NCI-H82 treated with DMSO at 0.1 percent for 48 hours (cell line): ENCODE data around the gene LMOD3.

Experiments
- DNase-seq: peaks from one replicate; lab custom pipeline; 2025; ENCODE audit not compliant: unreplicated experiment; lab: John Stamatoyannopoulos, UW

Gene LMOD3

DNA sequence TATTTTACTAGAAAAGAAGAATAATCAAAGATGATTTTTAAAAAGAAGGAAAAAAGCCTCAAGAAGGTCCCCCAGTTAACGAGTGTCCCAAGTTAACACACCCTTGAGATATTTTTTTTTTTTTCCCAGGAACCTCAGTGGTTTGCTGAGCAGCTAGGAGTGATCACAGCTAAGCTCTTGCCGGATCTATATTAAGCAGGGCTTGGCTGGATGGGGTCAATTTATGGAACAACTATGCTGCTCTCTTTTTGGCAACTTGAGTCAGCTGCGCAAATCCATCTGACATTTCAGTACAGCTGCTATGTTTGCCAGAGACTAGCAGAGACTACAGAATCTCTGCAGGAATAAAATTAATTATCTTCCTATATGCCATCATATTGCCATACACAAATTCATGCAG is at the start of gene LMOD3:
Gene LMOD3, minus strand, starts transcription at position 193 of the 400 bp plus-strand sequence. CDS start 209 bp downstream, outside the sequence.
- no peak for DNase-seq

DNA sequence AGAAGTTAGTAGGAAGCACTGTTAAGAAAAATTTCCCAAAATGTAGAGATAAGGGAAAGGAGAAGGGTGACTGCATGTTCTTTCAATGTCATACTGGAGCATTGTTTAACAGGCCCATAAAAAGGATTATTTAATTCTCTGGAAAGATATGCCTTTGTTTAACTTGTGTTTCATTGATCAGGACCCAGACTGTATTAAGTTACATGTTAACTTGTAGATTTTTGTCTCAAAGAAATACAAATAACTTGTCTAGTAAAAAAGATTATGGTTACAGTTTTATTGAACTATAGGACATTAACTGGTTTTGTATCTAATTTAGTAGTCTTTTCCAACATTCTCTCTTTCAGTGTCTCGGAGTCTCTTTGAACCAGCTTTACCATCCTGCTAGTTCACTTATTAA is 49.7 kb upstream of the LMOD3 start:
- no peak for DNase-seq

DNA sequence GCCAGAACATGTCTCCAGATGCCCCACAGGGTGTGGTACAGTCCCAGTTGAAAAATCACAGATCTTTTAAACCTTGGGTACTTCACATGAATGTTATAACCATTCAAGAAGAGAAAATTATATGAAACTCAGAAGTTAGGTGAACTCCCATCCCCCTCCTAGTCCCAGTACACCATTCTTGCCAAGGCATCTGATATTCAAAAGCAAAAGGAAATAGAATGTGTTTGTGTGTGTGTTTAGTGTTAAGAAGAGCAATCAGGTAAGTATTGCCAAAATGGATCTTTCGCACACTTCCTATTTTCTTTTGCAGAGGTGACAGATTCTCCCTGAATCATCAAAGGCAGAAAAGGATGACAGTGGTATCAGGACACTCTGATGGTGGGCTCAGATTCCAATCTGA is 44.1 kb upstream of the LMOD3 start:
- DNase-seq = no peak

DNA sequence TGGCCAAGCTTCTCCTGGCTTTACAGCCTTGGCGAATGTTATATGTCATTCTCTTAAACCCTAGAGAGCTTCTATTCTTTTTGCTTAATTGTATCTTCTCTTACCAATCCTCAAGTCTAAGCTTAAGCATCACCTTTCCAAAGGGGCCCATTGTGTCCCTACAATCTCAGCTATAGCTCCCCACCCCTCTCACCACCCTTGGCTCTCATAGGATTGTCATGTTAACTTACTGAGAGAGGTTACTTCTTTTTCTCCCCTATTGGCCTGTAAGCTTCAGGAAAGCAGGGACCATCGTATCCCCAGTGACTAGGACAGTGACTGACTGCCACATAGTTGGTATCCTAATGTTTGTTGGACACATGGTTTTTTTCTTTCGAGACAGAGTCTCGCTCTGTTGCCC is 43.3 kb upstream of the LMOD3 start:
- DNase-seq = no peak

DNA sequence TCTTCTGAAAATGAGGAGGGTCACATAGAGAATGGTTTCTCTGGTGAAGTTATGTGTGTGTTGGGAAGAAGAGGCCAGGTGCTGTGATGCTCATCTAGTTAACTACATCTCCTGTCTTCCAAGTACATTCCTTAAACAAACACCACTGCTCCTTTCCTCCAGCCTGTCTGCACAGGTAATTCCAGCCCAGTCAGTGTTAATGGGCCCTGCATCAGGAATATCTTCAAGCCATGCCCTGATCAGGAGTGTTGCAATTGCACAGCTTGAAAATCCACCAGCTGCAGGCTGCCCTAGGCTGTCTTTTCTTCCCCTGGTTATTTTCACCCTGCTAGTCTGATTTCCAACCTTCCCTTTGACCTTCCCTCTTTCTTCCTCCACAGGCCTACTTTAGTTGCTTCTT is 41.9 kb upstream of the LMOD3 start:
- DNase-seq = no peak

DNA sequence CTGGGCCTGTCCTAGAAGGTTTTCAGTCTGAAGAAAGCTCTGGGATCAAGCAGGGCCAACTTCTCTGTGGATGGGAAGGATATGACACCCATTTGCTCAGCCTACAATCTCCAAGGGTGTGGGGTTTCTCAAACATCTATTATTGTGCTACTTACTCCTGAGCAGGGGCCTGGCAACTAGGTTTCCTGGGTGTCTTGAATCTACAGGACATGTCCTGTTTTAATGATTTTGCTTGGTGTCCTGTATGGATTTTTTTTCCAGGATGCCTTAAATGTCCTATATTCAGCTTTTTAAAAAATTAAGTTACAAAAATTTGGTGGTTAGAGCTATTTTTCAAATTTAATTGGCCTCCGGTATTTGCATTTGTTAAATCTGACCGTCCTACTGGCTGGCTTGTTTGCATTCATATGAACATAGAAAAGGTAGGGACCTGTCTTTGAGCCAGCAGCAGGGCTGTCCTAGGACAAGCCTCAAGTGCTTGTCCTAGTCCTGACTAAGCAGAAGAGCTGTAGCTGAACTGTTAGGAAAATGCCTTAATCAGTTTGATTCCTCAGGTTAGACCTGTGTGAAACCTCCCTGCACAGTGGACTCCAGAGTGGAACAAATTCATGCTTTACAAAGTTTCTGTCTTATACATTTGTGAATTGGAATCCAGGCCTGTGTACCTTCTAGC is 40.0 kb upstream of the LMOD3 start:
- DNase-seq = no peak

DNA sequence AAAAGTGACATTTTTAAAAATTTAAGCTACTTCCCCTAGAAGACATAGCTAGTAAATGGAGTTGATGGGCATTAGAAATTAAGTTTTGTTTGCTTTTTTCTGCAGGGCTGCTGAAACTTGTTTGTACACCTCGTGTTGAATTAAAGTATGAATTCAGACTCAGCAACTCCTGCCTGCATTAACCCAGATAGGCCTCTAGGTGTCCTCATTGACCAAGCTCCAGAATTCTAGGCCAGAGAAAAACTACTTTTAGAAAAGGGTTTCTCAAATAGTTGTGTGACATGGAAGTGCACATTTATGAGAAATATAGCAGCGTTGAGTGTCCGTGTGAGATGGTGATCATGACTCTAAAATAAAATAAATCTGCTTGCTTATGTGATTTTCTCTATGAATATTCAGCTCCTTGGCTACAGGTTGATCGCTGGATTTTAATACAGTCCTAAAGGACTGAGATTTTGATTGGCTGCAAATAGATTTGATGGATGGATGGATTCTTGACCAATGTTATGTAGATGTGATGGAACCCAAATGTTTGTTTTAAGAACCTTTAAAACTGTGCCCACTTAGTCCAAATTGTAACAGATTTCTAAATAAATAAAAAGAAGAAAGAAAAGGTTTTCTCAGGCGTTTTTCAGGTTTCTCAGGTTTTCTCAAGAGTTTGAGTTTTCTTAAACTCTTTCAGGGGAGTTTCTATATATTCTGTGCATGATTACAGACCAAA is 39.4 kb upstream of the LMOD3 start:
- no peak for DNase-seq

DNA sequence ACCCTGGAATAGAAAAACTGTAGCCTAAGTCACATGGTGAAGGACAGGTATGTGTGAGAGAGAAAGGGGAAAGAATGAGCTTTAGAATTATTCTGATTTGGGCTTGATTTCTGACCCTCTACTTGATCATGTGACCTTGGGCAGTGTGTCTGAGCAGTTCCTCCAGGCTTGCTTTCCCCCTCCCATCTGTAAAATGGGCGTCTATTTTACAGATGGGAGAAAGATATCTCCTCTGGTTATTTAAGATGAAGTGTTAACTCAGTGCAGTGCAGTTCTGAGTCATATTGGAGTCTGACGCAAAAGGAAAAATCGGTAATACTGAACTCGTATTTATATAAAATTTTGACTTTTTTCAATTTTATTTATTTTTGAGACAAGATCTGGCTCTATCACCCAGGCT is 38.1 kb upstream of the LMOD3 start:
- DNase-seq = no peak

DNA sequence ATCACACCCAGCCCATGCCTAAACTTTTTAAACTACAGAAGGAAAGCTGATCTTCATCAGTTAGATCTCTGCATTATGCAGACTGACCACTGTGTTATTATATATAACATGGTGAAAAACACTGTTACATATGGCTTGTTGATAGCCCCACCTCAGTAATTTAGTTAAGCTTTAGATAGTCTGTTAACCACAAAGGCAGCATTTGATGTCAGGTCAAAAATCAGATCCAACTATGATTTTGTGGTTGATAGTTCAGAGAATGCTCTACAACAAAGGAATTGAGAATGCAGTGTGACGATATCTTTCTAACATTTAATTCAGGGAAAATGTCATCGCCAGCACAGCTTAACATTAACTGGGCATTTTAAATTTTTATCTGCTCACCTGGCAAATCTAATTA is 37.7 kb upstream of the LMOD3 start:
- no peak for DNase-seq

DNA sequence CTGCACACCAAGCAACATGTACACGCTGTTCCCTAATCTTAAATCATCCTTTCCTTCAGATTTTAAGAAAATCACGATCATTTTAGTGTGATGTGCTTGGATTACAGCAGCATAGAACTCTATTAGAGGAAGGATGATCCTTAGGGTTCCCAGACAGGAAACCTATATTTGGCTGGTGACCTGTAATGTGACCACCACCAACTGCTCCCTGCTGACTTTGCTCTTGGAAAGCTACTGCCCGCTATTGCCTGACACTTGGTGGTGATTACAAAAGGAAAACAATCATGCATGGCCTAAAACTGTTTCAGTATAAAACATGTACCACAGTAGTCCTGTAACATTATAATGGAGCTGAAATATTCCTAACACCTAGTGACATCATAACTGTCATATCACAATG is 27.2 kb upstream of the LMOD3 start:
- no peak for DNase-seq

DNA sequence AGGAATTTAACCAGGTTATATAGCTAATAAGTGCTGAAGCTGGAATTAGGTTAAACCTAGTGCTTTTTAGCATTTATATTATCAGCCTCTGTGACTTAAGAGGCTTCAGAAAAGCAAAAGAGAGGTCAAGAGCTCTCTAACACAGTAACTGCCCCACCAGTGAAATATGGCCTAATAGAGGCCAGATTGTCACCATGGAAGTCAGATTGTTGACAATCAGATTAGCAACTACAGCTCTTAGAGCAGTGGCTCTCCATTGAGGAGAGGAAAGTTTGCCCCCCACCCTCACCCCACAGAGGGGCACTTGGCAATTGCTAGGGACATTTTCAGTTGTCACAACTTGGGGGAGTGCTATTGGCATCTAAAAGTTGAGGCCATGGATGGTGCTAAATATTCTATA is 23.3 kb upstream of the LMOD3 start:
- DNase-seq = peak; percentile 3

DNA sequence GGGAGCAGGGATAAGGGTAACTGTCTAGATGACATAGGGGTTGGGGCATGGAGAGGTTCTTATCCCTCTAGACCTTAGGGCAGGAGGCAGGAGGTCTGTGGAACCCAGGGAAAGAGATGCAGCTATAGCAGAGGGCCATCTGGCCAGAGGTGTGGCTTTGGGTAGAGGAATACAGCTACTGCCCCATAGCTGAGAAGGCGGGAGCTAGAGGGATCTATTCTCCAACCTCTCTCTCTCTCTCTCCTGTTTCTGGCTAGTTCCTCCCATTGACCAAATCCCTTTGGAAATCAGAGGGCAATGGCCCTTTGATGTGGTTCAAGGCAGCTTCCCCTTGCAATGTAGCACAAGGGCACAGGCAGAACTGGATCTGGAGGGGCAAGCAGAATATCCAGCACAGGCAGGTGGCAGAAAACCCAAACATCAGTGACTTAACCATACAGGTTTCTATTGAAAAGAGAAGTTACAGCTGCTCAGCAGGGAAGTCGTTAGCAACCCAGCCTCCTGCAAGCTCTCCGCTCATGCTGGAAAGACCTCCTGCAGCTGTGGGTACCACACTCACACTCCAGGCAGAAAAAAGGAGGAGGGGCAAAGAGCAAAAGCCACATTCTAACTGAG is 22.3 kb upstream of the LMOD3 start:
- no peak for DNase-seq

DNA sequence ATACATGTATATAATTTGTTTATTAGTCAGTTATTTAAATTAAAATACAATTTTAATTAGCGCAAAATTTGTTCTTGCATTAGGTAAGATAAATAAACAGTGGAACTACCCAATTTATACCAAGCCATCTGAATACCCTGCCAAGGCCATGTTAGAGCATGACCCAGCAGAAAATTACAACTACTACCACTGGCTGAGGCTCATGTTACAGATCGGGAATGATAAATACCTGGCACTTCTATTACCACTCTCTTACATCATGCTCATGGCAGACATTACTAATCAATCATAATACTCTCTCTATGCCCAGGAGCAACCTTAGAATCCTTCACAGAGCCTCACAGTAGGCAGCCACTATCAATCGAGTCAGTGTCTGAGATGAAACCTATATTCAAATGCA is 21.2 kb upstream of the LMOD3 start:
- DNase-seq = peak; percentile 32

DNA sequence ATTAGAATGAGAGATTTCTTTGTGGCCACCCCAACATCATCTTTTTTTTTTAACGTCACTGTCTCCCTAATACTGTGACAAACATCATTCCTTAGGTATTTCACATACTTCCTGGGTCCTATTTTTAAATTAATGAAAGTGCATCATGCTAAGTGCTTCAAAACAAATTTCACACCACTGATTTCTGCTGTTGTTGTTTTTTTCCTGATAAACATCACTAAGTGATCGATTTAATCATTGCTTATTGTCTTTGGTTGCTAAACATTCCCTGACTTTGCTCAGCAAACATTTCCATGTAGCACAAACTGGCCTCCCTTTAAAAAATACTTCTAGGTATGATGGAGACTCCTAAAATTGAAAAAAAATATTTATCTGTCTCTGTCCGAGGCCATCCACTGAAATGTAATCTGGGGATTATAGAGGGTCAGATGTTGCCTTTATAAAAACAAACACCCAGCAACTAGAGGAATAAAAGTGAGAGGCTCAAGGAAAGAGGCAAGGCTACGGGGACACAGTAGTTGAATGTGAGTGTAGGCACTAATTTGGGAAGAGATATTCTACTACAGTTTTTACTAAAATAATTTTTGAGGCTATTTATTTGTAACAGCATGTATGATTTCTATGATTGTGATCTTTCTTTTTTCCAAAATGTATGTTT is 20.5 kb upstream of the LMOD3 start:
- DNase-seq = peak; percentile 8

DNA sequence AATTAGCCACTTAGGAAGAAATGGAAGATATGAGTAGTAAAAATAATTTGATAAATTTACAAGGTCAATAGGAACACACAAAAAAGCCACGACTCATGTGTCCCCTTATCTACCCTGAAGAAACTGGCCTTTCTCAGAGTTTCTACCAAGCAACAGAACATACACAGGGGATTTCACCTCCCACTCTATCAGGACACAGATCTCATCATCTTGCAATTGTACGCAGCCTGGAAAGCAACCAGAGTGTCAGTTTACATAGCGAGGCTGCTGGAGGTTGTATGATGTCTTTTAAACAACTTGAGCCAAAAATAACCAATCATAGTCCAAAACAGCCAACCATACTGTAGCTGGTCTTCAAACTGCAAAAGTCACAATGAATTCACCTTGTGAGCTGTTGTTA is 19.7 kb upstream of the LMOD3 start:
- no peak for DNase-seq

DNA sequence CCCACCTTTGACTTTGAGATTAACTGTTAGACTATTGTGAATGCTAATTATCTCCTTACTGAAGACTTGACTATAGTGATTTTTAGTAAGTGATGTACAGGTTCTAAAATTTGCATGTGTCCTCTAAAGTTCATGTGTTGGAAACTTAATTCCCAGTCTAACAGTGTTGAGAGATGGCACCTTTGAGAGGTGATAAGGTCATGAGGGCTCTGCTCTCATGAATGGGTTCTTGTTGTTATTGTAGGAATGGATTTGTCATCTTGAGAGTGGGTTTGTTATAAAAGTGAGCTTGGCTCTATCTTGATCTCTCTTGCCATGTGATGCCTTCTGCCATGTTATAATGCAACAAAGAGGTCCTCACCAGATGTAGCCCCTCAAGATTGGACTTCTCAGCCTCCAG is 18.9 kb upstream of the LMOD3 start:
- DNase-seq = no peak

DNA sequence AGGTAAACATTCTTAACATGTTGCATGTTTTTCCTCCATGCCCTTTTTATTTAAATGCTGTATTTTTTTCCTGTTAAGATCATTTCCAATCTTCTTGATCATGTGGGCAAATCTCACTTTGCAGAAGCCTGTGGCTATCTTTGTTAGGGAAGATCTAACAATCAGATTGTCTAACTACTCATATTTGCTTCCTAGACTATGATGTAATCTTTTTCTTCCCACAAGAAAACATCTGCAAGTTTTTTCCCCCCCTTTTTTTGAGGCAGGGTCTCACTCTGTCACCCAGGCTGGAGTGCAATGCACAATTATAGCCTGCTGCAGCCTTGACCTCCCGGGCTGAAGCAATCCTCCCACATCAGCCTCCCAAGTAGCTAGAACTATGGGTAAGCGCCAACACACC is 15.0 kb upstream of the LMOD3 start:
- no peak for DNase-seq

DNA sequence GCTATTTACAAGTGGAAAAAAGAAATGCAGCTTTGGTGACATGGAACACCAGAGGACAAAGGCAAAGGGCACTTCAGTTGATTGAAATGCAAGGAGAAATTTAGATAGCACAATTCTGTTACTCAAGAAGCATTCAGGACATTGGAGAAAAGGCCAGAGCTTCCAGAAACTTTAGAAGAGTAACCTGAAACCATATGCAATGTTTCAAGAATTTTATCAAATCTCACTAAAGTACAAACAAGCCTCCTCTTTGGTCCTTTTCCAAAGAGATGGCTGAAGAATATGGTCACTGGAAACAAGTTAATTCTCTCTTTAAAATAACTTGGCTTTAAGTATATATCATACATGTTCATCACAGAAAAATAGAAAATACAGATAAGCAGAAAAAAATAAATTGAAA is 14.6 kb upstream of the LMOD3 start:
- DNase-seq = no peak

DNA sequence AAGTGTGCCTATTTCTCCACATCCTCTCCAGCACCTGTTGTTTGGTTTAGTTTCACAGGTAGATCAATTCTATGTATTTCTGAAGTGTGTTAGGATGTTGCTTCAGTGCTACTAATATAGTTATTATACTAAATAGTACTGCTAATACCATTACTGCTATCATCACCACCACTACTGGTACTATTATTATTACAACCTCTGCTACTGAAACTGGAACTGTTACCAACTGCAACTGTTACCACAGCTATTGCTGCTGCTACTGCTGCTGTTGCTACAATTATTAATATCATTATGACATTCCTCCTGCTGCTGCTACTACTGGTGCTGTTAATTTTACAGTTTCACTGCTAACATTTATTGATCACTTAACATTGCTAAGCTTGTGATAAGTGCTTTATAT is 8.3 kb upstream of the LMOD3 start:
- no peak for DNase-seq

DNA sequence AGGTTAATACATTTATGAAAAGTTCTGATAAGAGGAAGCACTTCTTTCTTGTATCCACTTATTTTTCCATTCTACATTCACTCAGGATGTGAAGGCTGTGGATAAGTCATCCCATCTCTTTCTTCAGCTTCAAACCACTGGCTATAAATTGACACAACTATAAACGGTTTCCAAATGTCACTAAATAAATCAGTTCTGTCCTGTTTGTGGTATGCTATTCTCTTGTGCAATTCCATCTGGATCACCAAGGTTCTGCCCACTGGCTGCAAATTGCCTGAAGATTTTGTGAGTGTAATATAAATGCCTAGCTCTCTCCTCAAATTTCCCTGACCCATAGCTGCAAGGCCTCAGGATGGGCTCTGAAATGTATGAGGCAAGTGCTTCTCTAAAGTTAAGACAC is 7.1 kb upstream of the LMOD3 start:
- DNase-seq = no peak

DNA sequence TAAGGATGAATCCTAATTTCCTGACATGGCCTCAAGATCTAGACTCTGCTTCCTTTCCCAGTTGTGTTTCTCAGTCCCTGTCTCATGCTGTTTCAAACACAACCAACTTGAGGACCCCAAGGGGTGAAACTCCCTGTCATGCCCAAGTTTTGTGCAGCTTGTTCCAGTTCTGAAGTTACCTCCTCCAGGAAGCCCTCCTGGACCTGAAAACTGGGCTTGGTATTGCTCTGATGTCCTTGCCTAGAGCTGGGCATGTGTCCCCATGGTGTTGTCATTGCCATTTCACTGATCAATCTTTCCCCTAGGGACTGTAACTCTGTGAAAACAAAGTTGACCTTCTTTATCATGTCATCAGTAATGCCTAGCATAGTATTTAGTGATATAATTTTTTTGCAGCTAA is 6.1 kb upstream of the LMOD3 start:
- DNase-seq = no peak

DNA sequence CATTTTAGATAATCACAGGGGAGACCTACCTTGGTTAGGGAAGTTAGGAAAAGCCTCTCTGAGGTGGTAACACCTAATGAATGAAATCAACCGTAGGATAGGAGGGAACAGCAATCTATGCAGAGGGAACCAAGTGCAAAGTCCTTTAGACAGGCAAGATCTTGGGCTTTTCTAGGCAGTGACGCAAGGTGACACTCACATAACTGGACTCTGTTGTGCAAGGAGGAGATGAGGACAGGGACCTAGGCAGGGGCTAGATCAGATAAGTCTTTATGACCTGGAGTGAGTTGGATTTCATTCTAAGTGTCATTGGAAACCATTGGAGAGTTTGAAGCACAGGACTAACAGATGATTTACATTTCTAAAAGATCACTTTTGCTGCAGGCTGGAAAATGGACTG is 4.6 kb upstream of the LMOD3 start:
- no peak for DNase-seq
